HEK293T (cell line): ENCODE measurements around the gene PSMG2.

ENCODE experiments used
- CTCF ChIA-PET: fragments of 350-600 bp; formaldehyde crosslinking; extraction: SDS; loops from one replicate; lab custom pipeline; 2021; ENCODE audit warnings: antibody characterized with exemption, inconsistent platforms; lab: Yijun Ruan, JAX
- POLR2A ChIA-PET: fragments of 350-600 bp; formaldehyde crosslinking; extraction: SDS; loops from one replicate; lab custom pipeline; 2020; ENCODE audit warnings: antibody characterized with exemption, inconsistent platforms; lab: Yijun Ruan, JAX
- DNase-seq: peaks from one replicate; pipeline ENCODE4 v3.0.0; 2012; ENCODE audit warnings: mixed read lengths; ENCODE audit errors: extremely low spot score
- ARNT ChIP-seq: fragments of 450-650 bp; IDR thresholded peaks from 2 replicates; pipeline ENCODE4 v1.6.1; 2017; ENCODE audit warnings: mild to moderate bottlenecking
- BHLHE40 ChIP-seq: fragments of 450-650 bp; IDR thresholded peaks from 2 replicates; pipeline ENCODE4 v1.6.1; 2016; ENCODE audit warnings: mild to moderate bottlenecking, moderate library complexity, borderline replicate concordance
- CTBP1 ChIP-seq: fragments of 450-650 bp; IDR thresholded peaks from 2 replicates; pipeline ENCODE4 v1.6.1; 2016; ENCODE audit warnings: borderline replicate concordance
- ELF4 ChIP-seq: fragments of 450-650 bp; IDR thresholded peaks from 2 replicates; pipeline ENCODE4 v1.6.1; 2017; ENCODE audit warnings: antibody characterized with exemption
- FOXA1 ChIP-seq: fragments of 450-650 bp; IDR thresholded peaks from 2 replicates; pipeline ENCODE4 v1.6.1; 2016; ENCODE audit warnings: mild to moderate bottlenecking
- FOXK2 ChIP-seq: fragments of 450-650 bp; IDR thresholded peaks from 2 replicates; pipeline ENCODE4 v1.6.1; 2016; ENCODE audit warnings: mild to moderate bottlenecking
- FOXM1 ChIP-seq: fragments of 450-650 bp; IDR thresholded peaks from 2 replicates; pipeline ENCODE4 v1.6.1; 2017; ENCODE audit warnings: mild to moderate bottlenecking, borderline replicate concordance
- HDGF ChIP-seq: fragments of 450-650 bp; IDR thresholded peaks from 2 replicates; pipeline ENCODE4 v1.6.1; 2017; ENCODE audit warnings: antibody characterized with exemption, borderline replicate concordance
- L3MBTL2 ChIP-seq: fragments of 450-650 bp; conservative IDR thresholded peaks from 2 replicates; pipeline ENCODE4 v1.6.1; 2016; ENCODE audit warnings: mild to moderate bottlenecking
- LEF1 ChIP-seq: fragments of 450-650 bp; IDR thresholded peaks from 2 replicates; pipeline ENCODE4 v1.6.1; 2017; ENCODE audit warnings: mild to moderate bottlenecking, borderline replicate concordance
- NFRKB ChIP-seq: fragments of 450-650 bp; IDR thresholded peaks from 2 replicates; pipeline ENCODE4 v1.6.1; 2016; ENCODE audit warnings: mild to moderate bottlenecking, moderate library complexity
- PKNOX1 ChIP-seq: fragments of 450-650 bp; IDR thresholded peaks from 2 replicates; pipeline ENCODE4 v1.6.1; 2016
- SP1 ChIP-seq: fragments of 450-650 bp; IDR thresholded peaks from 2 replicates; pipeline ENCODE4 v1.6.1; 2017
- SUZ12 ChIP-seq: fragments of 450-650 bp; IDR thresholded peaks from 2 replicates; pipeline ENCODE4 v1.6.1; 2016; ENCODE audit warnings: mild to moderate bottlenecking
- TARDBP ChIP-seq: fragments of 450-650 bp; IDR thresholded peaks from 2 replicates; pipeline ENCODE4 v1.6.1; 2016
- ZNF384 ChIP-seq: fragments of 450-650 bp; IDR thresholded peaks from 2 replicates; pipeline ENCODE4 v1.6.1; 2016

The PSMG2 gene

DNA sequence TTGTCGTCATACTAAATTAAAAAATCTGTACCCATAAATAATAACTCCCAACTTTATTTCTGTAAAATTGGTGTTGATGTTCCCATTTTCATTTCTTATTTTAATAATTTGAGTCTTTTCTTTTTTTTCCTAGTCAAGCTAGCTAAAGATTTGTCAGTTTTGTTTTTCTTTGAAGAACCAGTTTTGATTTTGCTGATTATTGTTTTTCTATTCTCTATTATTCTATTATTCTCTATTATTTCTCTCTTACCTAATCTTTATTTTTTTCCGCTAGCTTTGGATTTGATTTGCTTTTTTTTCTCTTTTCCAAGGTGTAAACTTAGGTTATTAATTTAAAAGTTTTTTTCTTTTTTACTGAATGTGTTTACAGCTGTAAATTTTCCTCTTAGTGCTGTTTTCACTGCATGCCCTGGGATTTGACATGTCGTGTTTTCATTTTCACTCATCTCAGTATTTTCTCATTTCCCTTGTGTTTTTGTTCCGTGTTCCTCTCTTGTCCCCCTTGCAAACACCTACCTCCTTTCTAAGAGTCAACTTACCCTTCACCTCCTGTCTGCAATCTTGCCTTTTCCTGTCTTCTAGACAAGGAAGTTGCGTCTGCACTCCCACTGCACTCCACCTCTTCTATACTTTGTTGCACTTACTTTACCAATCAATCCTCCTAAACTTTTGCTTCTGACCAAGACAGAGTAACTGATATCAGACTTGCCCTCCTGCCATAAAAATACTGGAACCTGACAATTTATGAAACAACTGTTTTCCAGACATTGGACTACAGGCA is 18.8 kb downstream of the PSMG2 start:
- POLR2A ChIA-PET = no interaction called here
- CTCF ChIA-PET = interaction anchor here (1.1 kb wide), 1 partner anchor 213 kb away, joined by 4 read pairs; no protein-coding TSS in a partner anchor
- TF ChIP-seq FOXK2 (no peak), TARDBP (no peak), BHLHE40 (no peak), SUZ12 (no peak), LEF1 (no peak), L3MBTL2 (no peak), PKNOX1 (no peak), ARNT (no peak), SP1 (no peak), FOXM1 (no peak), ZNF384 (no peak), CTBP1 (no peak), NFRKB (no peak)
- no peak for DNase-seq

DNA sequence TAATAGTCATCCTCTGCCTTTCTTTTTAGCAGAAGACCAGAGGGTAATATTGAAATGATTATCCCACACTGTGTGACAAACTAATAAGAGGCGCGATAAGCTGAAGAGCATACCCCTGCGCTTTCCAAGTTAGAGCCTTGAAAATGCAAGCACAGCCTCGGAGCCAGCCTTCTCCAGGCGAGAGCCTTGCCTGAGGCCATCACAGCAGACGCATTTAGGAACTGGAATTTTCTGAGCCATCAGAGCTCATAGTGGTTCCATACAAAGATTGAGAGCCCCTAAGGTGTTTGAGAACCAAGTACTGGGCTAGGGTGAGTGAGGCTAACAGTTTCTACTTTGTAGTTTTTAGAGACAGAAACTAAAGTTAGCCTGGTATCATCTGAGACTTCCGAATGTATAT is 19.9 kb downstream of the PSMG2 start:
- CTCF ChIA-PET = no interaction called here

DNA sequence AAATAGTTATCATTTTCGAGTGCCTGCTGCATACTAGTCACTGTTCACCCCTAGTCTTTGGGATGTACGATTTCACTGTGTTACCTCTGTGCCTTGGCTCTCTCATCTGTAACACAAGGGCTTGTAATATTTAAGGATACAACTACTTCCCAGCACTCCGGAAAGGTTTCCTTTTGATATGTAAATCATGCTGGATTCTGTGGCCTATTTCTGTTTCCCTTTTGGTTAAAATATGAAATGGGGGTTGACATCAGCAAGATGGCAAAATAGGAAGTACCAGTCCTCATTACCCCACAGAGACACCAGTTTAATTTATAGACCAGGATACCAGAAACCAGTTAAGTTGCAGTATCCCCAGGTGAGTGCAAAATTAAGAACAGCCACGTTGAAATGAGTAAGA is 23.5 kb downstream of the PSMG2 start:
- no peak for DNase-seq
- ChIA-PET CTCF (interaction anchor here (0.8 to 1.8 kb wide), 3 partner anchors 11 to 208 kb away, joined by 3 to 14 read pairs (median 3); no protein-coding TSS in a partner anchor), POLR2A (no interaction called here)
- no peak for TF ChIP-seq SP1
- TF ChIP-seq FOXM1 = no peak
- no peak for TF ChIP-seq L3MBTL2
- no peak for TF ChIP-seq ARNT
- TF ChIP-seq PKNOX1 = no peak
- no peak for TF ChIP-seq TARDBP
- TF ChIP-seq HDGF = no peak

More for the DNA sequence above, 19.9 kb downstream of the PSMG2 start:
- DNase-seq = no peak
- TF ChIP-seq HDGF (no peak), FOXK2 (no peak), ELF4 (no peak), SUZ12 (no peak), NFRKB (no peak), PKNOX1 (no peak), TARDBP (no peak), FOXA1 (no peak)
- POLR2A ChIA-PET = no interaction called here

- TF ChIP-seq ELF4 (no peak), ARNT (no peak), FOXK2 (no peak), NFRKB (no peak), PKNOX1 (no peak), L3MBTL2 (no peak), FOXA1 (no peak), TARDBP (no peak), FOXM1 (no peak), SUZ12 (no peak), BHLHE40 (no peak), LEF1 (no peak), CTBP1 (no peak)
- peak; percentile 61 for DNase-seq
- POLR2A ChIA-PET = interaction anchor here (0.8 kb wide), 1 partner anchor 207 kb away, joined by 4 read pairs; no protein-coding TSS in a partner anchor
- CTCF ChIA-PET = interaction anchor here (0.7 to 1.8 kb wide), 3 partner anchors 13 to 207 kb away, joined by 3 to 14 read pairs (median 3); no protein-coding TSS in a partner anchor
Measured at GRCh38 chr18:12726774-12727550, 24.1 kb downstream of the PSMG2 start.

DNA sequence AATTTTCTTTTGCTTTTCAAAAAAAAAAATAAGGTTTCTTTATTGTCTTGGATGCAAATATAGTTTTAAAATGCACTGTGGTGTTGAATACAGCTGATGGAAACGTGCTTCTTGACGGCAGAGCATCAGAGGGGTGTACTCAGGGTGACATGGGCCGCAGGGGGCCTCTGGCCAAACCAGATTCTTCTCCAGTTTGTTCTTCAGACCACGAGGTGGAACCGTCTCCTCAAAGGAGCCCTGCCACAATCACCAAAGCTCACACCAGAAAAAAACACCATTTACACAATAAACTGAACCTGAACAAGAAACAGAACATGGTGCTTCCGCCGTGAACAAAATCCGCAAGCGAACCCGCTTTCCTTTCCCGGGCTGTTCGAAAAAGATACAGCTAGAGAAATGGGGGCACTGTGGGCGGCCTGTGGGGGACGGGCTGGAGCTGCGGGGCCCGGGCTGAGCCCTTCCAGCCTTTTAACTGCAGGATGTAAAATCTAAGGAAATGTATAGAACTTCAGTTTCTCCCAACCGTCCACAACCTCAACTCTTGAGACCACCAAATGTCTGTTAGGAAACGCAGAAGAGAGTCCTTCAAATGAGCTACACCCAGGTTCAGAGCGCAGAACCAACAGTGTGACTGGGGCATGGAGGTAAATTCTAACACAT is 34.5 kb downstream of the PSMG2 start:
- CTCF ChIA-PET = interaction anchor here (1.2 kb wide), 1 partner anchor 11 kb away, joined by 3 read pairs; no protein-coding TSS in a partner anchor
- POLR2A ChIA-PET = no interaction called here
- no peak for TF ChIP-seq FOXK2
- TF ChIP-seq TARDBP = no peak
- TF ChIP-seq NFRKB = no peak
- no peak for TF ChIP-seq HDGF
- TF ChIP-seq BHLHE40 = no peak
- TF ChIP-seq SP1 = no peak
- TF ChIP-seq FOXM1 = no peak
- no peak for TF ChIP-seq FOXA1
- TF ChIP-seq LEF1 = no peak
- TF ChIP-seq L3MBTL2 = no peak
- TF ChIP-seq ZNF384 = no peak
- no peak for TF ChIP-seq CTBP1
- no peak for TF ChIP-seq ARNT
- no peak for TF ChIP-seq ELF4
- no peak for TF ChIP-seq PKNOX1

More for the DNA sequence above, 34.5 kb downstream of the PSMG2 start:
- no peak for DNase-seq
